Ovary (tissue), 9 donors: ENCODE results near the gene ANK3. TPM values are rescaled to one million over a fixed set of nuclear protein-coding genes. Genes with fewer than 3 reads are reported as not detected.

ENCODE experiments used
- DNase-seq, 5 donors: peaks; one replicate each; pipeline ENCODE4 v3.0.0-alpha.2; 2019 to 2020
- H3K27ac ChIP-seq, 2 donors: fragments of 200-600 bp; one replicate each; pipeline versions ENCODE4 v1.5.1 to v1.8.0; 2019 to 2022
- H3K27me3 ChIP-seq: fragments of 200-600 bp; one replicate; pipeline ENCODE4 v1.8.0; 2022
- H3K36me3 ChIP-seq: fragments of 200-600 bp; sonication (generic); one replicate; pipeline ENCODE4 v1.5.1; 2019
- H3K4me1 ChIP-seq: one replicate; pipeline ENCODE4 v1.8.1; 2013; ENCODE audit warnings: mild to moderate bottlenecking, moderate library complexity; ENCODE audit not compliant: insufficient read depth
- H3K4me3 ChIP-seq: fragments of 200-600 bp; sonication (generic); one replicate; pipeline ENCODE4 v1.5.1; 2017
- H3K9me3 ChIP-seq, 2 donors: fragments of 200-600 bp in 1 of 2; sonication (generic) in 1 of 2; one replicate each; pipeline versions ENCODE4 v1.5.1 to v1.8.1; 2013 to 2019; ENCODE audit warnings: mild to moderate bottlenecking in 1 of 2, moderate library complexity in 1 of 2
- EP300 ChIP-seq: sonication (generic); formaldehyde crosslinking; IDR thresholded peaks from one replicate; pipeline ENCODE4 v1.6.1; 2017; ENCODE audit warnings: antibody characterized with exemption
- POLR2A ChIP-seq: fragments of 450-650 bp; IDR thresholded peaks from one replicate; pipeline ENCODE4 v1.6.1; 2017; ENCODE audit warnings: antibody characterized with exemption, mild to moderate bottlenecking, moderate library complexity
- WGBS, 3 donors: extraction: QIAGEN DNeasy Blood & Tissue Kit in 1 of 3; methylation state at CpG; one replicate each; pipeline versions ENCODE4 v1.1.5 to v1.1.7; 2013 to 2017; 5-methylcytosine and 5-hydroxymethylcytosine counted together
- intact Hi-C, 4 donors: fragments of 100-400 bp; cut with DNase I; formaldehyde crosslinking; loops; one replicate each; pipeline versions ENCODE4 v1.11.0 to v1.15.1; 2022 to 2023
- polyA plus RNA-seq, 2 donors: library from polyadenylated mRNA; stranded (reverse); fragments of 200-250 nt in 1 of 2; fragments of 350-450 nt in 1 of 2; fragmentation: Illumina TruSeq in 1 of 2; extraction: RNeasy Lipid Tissue Mini Kit (QIAGEN cat#74804) in 1 of 2; gene quantifications; one replicate each; pipeline ENCODE4 v1.2.3, GENCODE V29; 2013 to 2014
- total RNA-seq, 7 donors: library from RNA; depleted of rRNA in 2 of 7; stranded (reverse); fragments of >200 nt in 2 of 7; fragmentation: NEBNext Ultra II Directional in 3 of 7; extraction: Animal tissue kit (Norgen Biotek cat#: 25700) in 3 of 7; gene quantifications; one replicate each; pipeline versions ENCODE4 v1.1.0 to v1.2.4, GENCODE V29; 2016 to 2023
- TF ChIP-seq, protein P1 (sequence below), 3 donors: fragments of 450-650 bp in 2 of 3; fragments of 200-600 bp in 1 of 3; IDR thresholded peaks; one replicate each; pipeline versions ENCODE4 v1.5.1 to v1.8.0; 2016 to 2022; ENCODE audit warnings: antibody characterized with exemption in 3 of 3, mild to moderate bottlenecking in 1 of 3
- donor health status: DM: no; HTN: no; CAD: no; lungs with moderate emphysema.
- donor health status: DM: no; HTN: no; CAD: no.
- donor health status: Bipolar disorder and iron deficiency.
- donor health status: DM: yes; HTN: yes; CAD: no.
- donor health status: DM: no; HTN: no; CAD: no.
- donor health status: DM: yes; HTN: yes; CAD: no.

The ANK3 gene
- total and polyA plus RNA-seq, 9 donors: 11.4 to 74.1 (median 28.3) TPM

- WGBS, 3 donors: 90 to 96% (median 90%) methylated on average over 1 of the region's 1 CpG
These were observed 143.3 kb downstream of the ANK3 start for GRCh38 chr10:60246382-60246781.

DNA sequence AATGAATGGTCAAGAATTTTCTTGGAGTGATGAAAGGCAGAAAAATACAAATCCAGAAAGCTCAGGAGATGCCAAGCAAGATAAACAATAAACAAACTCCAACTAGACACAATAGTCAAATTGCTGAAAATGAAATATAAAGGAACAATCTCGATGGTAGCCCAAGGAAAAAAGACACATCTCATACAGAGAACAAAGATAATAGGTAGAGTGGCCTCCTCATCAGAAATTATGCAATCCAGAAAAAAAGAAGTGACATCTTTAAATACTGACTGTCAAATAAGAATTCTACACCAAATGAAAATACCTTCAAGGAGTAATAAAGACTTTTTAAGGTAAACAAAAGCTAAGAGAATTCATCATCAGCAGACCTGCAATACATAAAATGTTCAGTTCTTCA is 150.4 kb downstream of the ANK3 start:
- WGBS, 3 donors: 78 to 87% (median 81%) methylated on average over 1 of the region's 1 CpG
- Histone ChIP-seq H3K27me3 (no peaks in the 10 kb centered on the region), H3K4me1 (peaks cover 4% of the 10 kb centered on the region), H3K9me3 (no peaks in the 10 kb centered on the region), H3K36me3 (no peaks in the 10 kb centered on the region), H3K4me3 (no peak overlapping the region), H3K27ac (no peak overlapping the region)
- DNase-seq: no peak
- TF ChIP-seq POLR2A (no peak), EP300 (no peak)
- TF ChIP-seq, protein P1, sequence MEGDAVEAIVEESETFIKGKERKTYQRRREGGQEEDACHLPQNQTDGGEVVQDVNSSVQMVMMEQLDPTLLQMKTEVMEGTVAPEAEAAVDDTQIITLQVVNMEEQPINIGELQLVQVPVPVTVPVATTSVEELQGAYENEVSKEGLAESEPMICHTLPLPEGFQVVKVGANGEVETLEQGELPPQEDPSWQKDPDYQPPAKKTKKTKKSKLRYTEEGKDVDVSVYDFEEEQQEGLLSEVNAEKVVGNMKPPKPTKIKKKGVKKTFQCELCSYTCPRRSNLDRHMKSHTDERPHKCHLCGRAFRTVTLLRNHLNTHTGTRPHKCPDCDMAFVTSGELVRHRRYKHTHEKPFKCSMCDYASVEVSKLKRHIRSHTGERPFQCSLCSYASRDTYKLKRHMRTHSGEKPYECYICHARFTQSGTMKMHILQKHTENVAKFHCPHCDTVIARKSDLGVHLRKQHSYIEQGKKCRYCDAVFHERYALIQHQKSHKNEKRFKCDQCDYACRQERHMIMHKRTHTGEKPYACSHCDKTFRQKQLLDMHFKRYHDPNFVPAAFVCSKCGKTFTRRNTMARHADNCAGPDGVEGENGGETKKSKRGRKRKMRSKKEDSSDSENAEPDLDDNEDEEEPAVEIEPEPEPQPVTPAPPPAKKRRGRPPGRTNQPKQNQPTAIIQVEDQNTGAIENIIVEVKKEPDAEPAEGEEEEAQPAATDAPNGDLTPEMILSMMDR (IDR thresholded peaks at IDR 0.05): no peak
- intact Hi-C loops: no loop called here

More at GRCh38 chr10:60246382-60246781, 143.3 kb downstream of the ANK3 start:
- Histone ChIP-seq H3K9me3 (no peaks in the 10 kb centered on the region), H3K27me3 (no peaks in the 10 kb centered on the region), H3K4me3 (no peak overlapping the region), H3K4me1 (no peaks in the 10 kb centered on the region), H3K36me3 (no peaks in the 10 kb centered on the region), H3K27ac (no peak overlapping the region)
- TF ChIP-seq POLR2A (no peak), EP300 (no peak)
- TF ChIP-seq, protein P1 (IDR thresholded peaks at IDR 0.05): no peak
- intact Hi-C loops: no loop called here
- no peak for DNase-seq

- H3K36me3 ChIP-seq: no peaks in the 10 kb centered on the region
These were observed 150.9 kb downstream of the ANK3 start for GRCh38 chr10:60238759-60239100.

DNA sequence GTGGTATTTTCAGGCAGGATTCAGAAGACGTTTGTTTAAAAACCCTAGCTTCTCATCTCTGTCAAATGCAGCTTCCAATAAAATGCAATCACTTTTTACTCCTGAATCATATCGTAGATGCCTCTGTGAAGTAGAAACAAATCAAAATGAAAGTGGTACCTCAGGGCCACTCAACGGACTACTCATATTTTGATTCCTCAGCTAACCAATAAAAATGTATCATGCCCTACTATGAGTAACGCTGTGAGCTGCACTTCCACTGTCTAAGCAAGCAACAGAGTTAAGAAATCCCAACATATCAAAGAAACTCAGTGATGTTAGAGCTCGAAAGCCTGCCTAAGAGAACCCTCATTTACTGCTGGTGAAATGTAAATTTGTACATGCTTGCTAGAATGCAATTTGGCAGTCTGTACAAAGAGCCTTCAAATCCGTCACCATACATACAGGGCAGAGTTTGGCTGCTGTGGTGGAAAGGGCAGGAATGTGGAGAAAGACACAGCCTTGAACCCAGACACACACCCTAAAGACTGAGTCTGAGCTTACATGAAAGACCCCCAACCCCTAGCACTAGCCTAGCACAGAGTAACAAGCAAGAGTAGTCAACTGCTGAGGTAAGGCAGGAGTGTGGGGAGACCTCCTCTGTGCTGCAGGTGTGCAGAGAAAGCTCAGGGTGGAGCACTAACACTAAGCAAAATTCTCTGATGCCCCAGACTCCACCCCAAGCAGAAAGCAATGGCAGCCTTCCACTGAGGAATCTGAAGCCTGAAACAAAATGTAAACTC is 151.5 kb downstream of the ANK3 start:
- no peaks in the 10 kb centered on the region for H3K9me3 ChIP-seq
- H3K27ac ChIP-seq: no peak overlapping the region
- peaks cover 4% of the 10 kb centered on the region for H3K4me1 ChIP-seq
- no peak for DNase-seq
- 31 to 57% (median 45%) methylated on average over 6 of the region's 6 CpGs for WGBS, 3 donors
- intact Hi-C loops: no loop called here
- no peaks in the 10 kb centered on the region for H3K36me3 ChIP-seq
- H3K27me3 ChIP-seq: no peaks in the 10 kb centered on the region
- no peak overlapping the region for H3K4me3 ChIP-seq
- TF ChIP-seq POLR2A: no peak
- TF ChIP-seq, protein P1 (IDR thresholded peaks at IDR 0.05): no peak
- no peak for TF ChIP-seq EP300

More at GRCh38 chr10:60238759-60239100, 150.9 kb downstream of the ANK3 start:
- TF ChIP-seq, protein P1 (IDR thresholded peaks at IDR 0.05): no peak
- TF ChIP-seq POLR2A: no peak
- no peak for TF ChIP-seq EP300
- Histone ChIP-seq H3K4me3 (no peak overlapping the region), H3K9me3 (no peaks in the 10 kb centered on the region), H3K27me3 (no peaks in the 10 kb centered on the region), H3K27ac (no peak overlapping the region), H3K4me1 (peaks cover 4% of the 10 kb centered on the region)
- intact Hi-C loops: no loop called here
- DNase-seq: no peak
